ENCODE measurements around the gene ZNF581.

ZNF581 gene

GRCh38 chr19:55643003-55643886, at the start of gene ZNF581:
ZNF581 (plus strand) TSS chr19:55643649; CDS start chr19:55644572, 923 bp downstream.
- peak; percentile 77 for DNase-seq

GRCh38 chr19:55594996-55595545, 48.4 kb upstream of the ZNF581 start:
- DNase-seq, result no peak

- no peak for DNase-seq
Observed at GRCh38 chr19:55596304-55596703, 47.1 kb upstream of the ZNF581 start.

- DNase-seq, result no peak
Observed at GRCh38 chr19:55597501-55597921, 45.9 kb upstream of the ZNF581 start.

- no peak for DNase-seq
Observed at GRCh38 chr19:55598034-55598433, 45.4 kb upstream of the ZNF581 start.

- DNase-seq, result peak; percentile 88
Observed at GRCh38 chr19:55598719-55599467, 44.6 kb upstream of the ZNF581 start.

GRCh38 chr19:55599468-55599841, 44.0 kb upstream of the ZNF581 start, which contains the start of gene FIZ1:
FIZ1 (minus strand) TSS chr19:55599517; CDS start chr19:55597865, 1,652 bp downstream.
- peak; percentile 95 for DNase-seq

GRCh38 chr19:55599842-55600661, 43.4 kb upstream of the ZNF581 start, which contains the start of gene ZNF524:
ZNF524 (plus strand) TSS chr19:55600288; CDS start chr19:55602113, 1,825 bp downstream.
- peak; percentile 76 for DNase-seq

GRCh38 chr19:55600662-55601028, 42.8 kb upstream of the ZNF581 start:
- no peak for DNase-seq

GRCh38 chr19:55601084-55601483, 42.4 kb upstream of the ZNF581 start:
- no peak for DNase-seq

GRCh38 chr19:55602104-55603001, 41.1 kb upstream of the ZNF581 start:
- no peak for DNase-seq

GRCh38 chr19:55603115-55603514, 40.3 kb upstream of the ZNF581 start:
- no peak for DNase-seq

GRCh38 chr19:55603581-55604292, 39.7 kb upstream of the ZNF581 start:
- no peak for DNase-seq

- DNase-seq, result peak; percentile 97
Observed at GRCh38 chr19:55605207-55605636, 38.2 kb upstream of the ZNF581 start.

GRCh38 chr19:55605637-55606470, 37.6 kb upstream of the ZNF581 start, which contains the start of gene ZNF865:
ZNF865 (plus strand) TSS chr19:55605647; CDS start chr19:55613619, 7,972 bp downstream.
- peak; percentile 67 for DNase-seq

- DNase-seq, result no peak
Observed at GRCh38 chr19:55606471-55606787, 37.0 kb upstream of the ZNF581 start.

- no peak for DNase-seq
Observed at GRCh38 chr19:55606817-55607216, 36.6 kb upstream of the ZNF581 start.

- DNase-seq, result no peak
Observed at GRCh38 chr19:55609326-55609725, 34.1 kb upstream of the ZNF581 start.

GRCh38 chr19:55611300-55611982, 32.0 kb upstream of the ZNF581 start:
- no peak for DNase-seq
